ENCODE measurements around the gene GPRIN3.

DNA sequence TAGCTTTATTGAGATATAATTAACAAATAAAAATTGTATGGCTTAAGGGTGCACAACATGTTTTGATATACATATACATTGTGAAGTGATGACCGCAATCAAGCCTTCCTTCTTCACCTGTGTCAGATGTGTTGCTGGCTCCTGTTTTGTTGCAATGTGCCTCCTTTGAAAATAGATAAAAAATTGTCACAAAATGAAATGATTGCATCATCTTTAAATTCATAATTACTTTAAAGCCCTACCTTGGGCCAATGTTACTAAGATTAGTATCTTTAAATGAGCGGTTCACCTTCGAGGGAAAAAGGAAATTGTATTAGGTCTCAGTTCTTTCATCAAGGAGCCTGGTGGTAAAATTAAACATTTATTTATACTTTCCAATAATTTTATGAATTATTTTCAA, 77.3 kb downstream of the GPRIN3 start:
- TF ChIP-seq POLR2AphosphoS5 (IDR thresholded peaks at IDR 0.05; ENCODE audit: low read depth, low read length) (no peak), FOSL1 (IDR thresholded peaks at IDR 0.05; ENCODE audit: low read depth) (no peak), POLR2A (IDR thresholded peaks at IDR 0.05; ENCODE audit: borderline replicate concordance, extremely low read depth, insufficient read depth, insufficient read length) (no peak), SP1 (IDR thresholded peaks at IDR 0.05; ENCODE audit: low read depth) (no peak), CEBPB (IDR thresholded peaks at IDR 0.05; ENCODE audit: low read depth) (no peak), SIN3A (IDR thresholded peaks at IDR 0.05; ENCODE audit: low read depth) (no peak), EZH2 (IDR thresholded peaks at IDR 0.05) (no peak), ZFX (IDR thresholded peaks at IDR 0.05) (no peak)
- TF ChIP-seq, protein P1, sequence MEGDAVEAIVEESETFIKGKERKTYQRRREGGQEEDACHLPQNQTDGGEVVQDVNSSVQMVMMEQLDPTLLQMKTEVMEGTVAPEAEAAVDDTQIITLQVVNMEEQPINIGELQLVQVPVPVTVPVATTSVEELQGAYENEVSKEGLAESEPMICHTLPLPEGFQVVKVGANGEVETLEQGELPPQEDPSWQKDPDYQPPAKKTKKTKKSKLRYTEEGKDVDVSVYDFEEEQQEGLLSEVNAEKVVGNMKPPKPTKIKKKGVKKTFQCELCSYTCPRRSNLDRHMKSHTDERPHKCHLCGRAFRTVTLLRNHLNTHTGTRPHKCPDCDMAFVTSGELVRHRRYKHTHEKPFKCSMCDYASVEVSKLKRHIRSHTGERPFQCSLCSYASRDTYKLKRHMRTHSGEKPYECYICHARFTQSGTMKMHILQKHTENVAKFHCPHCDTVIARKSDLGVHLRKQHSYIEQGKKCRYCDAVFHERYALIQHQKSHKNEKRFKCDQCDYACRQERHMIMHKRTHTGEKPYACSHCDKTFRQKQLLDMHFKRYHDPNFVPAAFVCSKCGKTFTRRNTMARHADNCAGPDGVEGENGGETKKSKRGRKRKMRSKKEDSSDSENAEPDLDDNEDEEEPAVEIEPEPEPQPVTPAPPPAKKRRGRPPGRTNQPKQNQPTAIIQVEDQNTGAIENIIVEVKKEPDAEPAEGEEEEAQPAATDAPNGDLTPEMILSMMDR (IDR thresholded peaks at IDR 0.05 in 2 of 3, conservative IDR thresholded peaks at IDR 0.05 in 1 of 3; ENCODE audit: borderline replicate concordance in 1 of 3, insufficient read depth in 1 of 3, low read depth in 2 of 3, low read length in 2 of 3) = no peak
- TF ChIP-seq, protein P2, sequence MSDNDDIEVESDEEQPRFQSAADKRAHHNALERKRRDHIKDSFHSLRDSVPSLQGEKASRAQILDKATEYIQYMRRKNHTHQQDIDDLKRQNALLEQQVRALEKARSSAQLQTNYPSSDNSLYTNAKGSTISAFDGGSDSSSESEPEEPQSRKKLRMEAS (IDR thresholded peaks at IDR 0.05) = no peak

All from HCT116 (cell line).